HuH-7 (cell line): ENCODE data around the gene CPAMD8.
"Not testable (repeated sequence)": the region's sequence is repeated elsewhere in the genome, so short reads cannot be mapped to it uniquely, and the experiment has no call there.

Source experiments
- DNase-seq: peaks from one replicate; pipeline ENCODE4 v3.0.0; 2011; ENCODE audit warnings: low spot score

CPAMD8 gene

GRCh38 chr19:16891696-16892382 is 134.8 kb downstream of the CPAMD8 start:
- DNase-seq = no peak

- no peak for DNase-seq
These were observed 136.0 kb downstream of the CPAMD8 start for GRCh38 chr19:16890461-16891184.

GRCh38 chr19:16889883-16890460 is 136.6 kb downstream of the CPAMD8 start:
- no peak for DNase-seq

GRCh38 chr19:16889366-16889882 is 137.2 kb downstream of the CPAMD8 start:
- no peak for DNase-seq

GRCh38 chr19:16888629-16889365 is 137.8 kb downstream of the CPAMD8 start, which contains the start of gene F2RL3:
F2RL3 (plus strand) TSS chr19:16888999; CDS start chr19:16889190, 191 bp downstream.
- no peak for DNase-seq

GRCh38 chr19:16887353-16888265 is 139.0 kb downstream of the CPAMD8 start:
- DNase-seq = no peak

GRCh38 chr19:16886305-16886880 is 140.2 kb downstream of the CPAMD8 start:
- DNase-seq = peak; percentile 51

- no peak for DNase-seq
These were observed 141.4 kb downstream of the CPAMD8 start for GRCh38 chr19:16885166-16885565.

- no peak for DNase-seq
These were observed 143.1 kb downstream of the CPAMD8 start for GRCh38 chr19:16883522-16883921.

- no peak for DNase-seq
These were observed 144.5 kb downstream of the CPAMD8 start for GRCh38 chr19:16882146-16882545.

- DNase-seq = no peak
These were observed 145.6 kb downstream of the CPAMD8 start for GRCh38 chr19:16880884-16881554.

GRCh38 chr19:16878181-16878965 is 148.2 kb downstream of the CPAMD8 start:
- DNase-seq = no peak

- no peak for DNase-seq
These were observed 149.0 kb downstream of the CPAMD8 start for GRCh38 chr19:16877581-16877980.

GRCh38 chr19:16876904-16877361 is 149.7 kb downstream of the CPAMD8 start:
- no peak for DNase-seq

GRCh38 chr19:16875584-16876555 is 150.7 kb downstream of the CPAMD8 start:
- DNase-seq = no peak

- DNase-seq = not testable (repeated sequence)
These were observed 151.7 kb downstream of the CPAMD8 start for GRCh38 chr19:16874978-16875299.

- DNase-seq = no peak
These were observed 152.2 kb downstream of the CPAMD8 start for GRCh38 chr19:16874250-16874977.
